GM10266 (cell line): Measurements from ENCODE around the gene MAP3K7CL.

Experiments
- DNase-seq: peaks from one replicate; pipeline ENCODE4 v3.0.0; 2012; ENCODE audit errors: extremely low spot score
- CTCF ChIP-seq: IDR thresholded peaks from 2 replicates; pipeline ENCODE4 v1.5.1; 2012; ENCODE audit warnings: mild to moderate bottlenecking, low read depth; ENCODE audit not compliant: control insufficient read depth, insufficient read depth; ENCODE audit errors: missing control alignments

MAP3K7CL gene

GRCh38 chr21:29176471-29177120 is 46.2 kb downstream of the MAP3K7CL start:
- DNase-seq: no peak
- no peak for TF ChIP-seq CTCF

- DNase-seq: no peak
- no peak for TF ChIP-seq CTCF
These were observed 47.4 kb downstream of the MAP3K7CL start for GRCh38 chr21:29177800-29178199.

GRCh38 chr21:29178926-29179325 is 48.5 kb downstream of the MAP3K7CL start:
- no peak for TF ChIP-seq CTCF
- no peak for DNase-seq

- no peak for DNase-seq
- no peak for TF ChIP-seq CTCF
These were observed 49.1 kb downstream of the MAP3K7CL start for GRCh38 chr21:29179503-29179902.

GRCh38 chr21:29181799-29182470 is 51.5 kb downstream of the MAP3K7CL start:
- DNase-seq: no peak
- no peak for TF ChIP-seq CTCF

GRCh38 chr21:29182691-29183092 is 52.2 kb downstream of the MAP3K7CL start:
- no peak for TF ChIP-seq CTCF
- DNase-seq: no peak

GRCh38 chr21:29184037-29184436 is 53.6 kb downstream of the MAP3K7CL start:
- no peak for TF ChIP-seq CTCF

More at GRCh38 chr21:29184037-29184436, 53.6 kb downstream of the MAP3K7CL start:
- no peak for DNase-seq
